GM19035 (cell line): ENCODE measurements around the gene PRL.

Experiments
- ATAC-seq: cut with Tn5 transposase; IDR thresholded peaks from one replicate; pipeline ENCODE4 v1.9.1; 2021; ENCODE audit not compliant: unreplicated experiment

PRL gene

GRCh38 chr6:22296067-22296466, 769 bp downstream of the PRL start:
- no peak for ATAC-seq

- ATAC-seq, result no peak
These were observed 1.7 kb downstream of the PRL start for GRCh38 chr6:22295145-22295544.

GRCh38 chr6:22294301-22294700, 2.5 kb downstream of the PRL start:
- ATAC-seq, result no peak

GRCh38 chr6:22290045-22290444, 6.8 kb downstream of the PRL start:
- ATAC-seq, result no peak

- no peak for ATAC-seq
These were observed 8.1 kb downstream of the PRL start for GRCh38 chr6:22288721-22289120.

GRCh38 chr6:22284666-22285065, 12.2 kb downstream of the PRL start:
- ATAC-seq, result no peak

GRCh38 chr6:22281341-22282085, 15.3 kb downstream of the PRL start:
- no peak for ATAC-seq

GRCh38 chr6:22279427-22279826, 17.4 kb downstream of the PRL start:
- ATAC-seq, result no peak

GRCh38 chr6:22271081-22271480, 25.8 kb downstream of the PRL start:
- ATAC-seq, result no peak

- ATAC-seq, result no peak
These were observed 33.1 kb downstream of the PRL start for GRCh38 chr6:22263748-22264147.

- no peak for ATAC-seq
These were observed 42.0 kb downstream of the PRL start for GRCh38 chr6:22254886-22255285.

- no peak for ATAC-seq
These were observed 42.7 kb downstream of the PRL start for GRCh38 chr6:22253955-22254655.

- ATAC-seq, result no peak
These were observed 45.5 kb downstream of the PRL start for GRCh38 chr6:22251348-22251747.

GRCh38 chr6:22250486-22250885, 46.4 kb downstream of the PRL start:
- no peak for ATAC-seq

- no peak for ATAC-seq
These were observed 47.0 kb downstream of the PRL start for GRCh38 chr6:22249711-22250350.

- no peak for ATAC-seq
These were observed 48.1 kb downstream of the PRL start for GRCh38 chr6:22248513-22249308.

GRCh38 chr6:22247916-22248482, 48.8 kb downstream of the PRL start:
- ATAC-seq, result no peak

GRCh38 chr6:22240025-22240424, 56.8 kb downstream of the PRL start:
- no peak for ATAC-seq

GRCh38 chr6:22239261-22239921, 57.4 kb downstream of the PRL start:
- ATAC-seq, result no peak

- ATAC-seq, result no peak
These were observed 58.0 kb downstream of the PRL start for GRCh38 chr6:22238861-22239260.
